Colonic mucosa (tissue), 4 donors: ENCODE results near the gene C5orf63. TPM values are rescaled to one million over a fixed set of nuclear protein-coding genes. Genes with fewer than 3 reads are reported as not detected.

ENCODE experiments used
- DNase-seq: peaks from one replicate; pipeline ENCODE4 v3.0.0-alpha.2; 2020
- H3K27ac ChIP-seq: fragments of 200-600 bp; one replicate; pipeline ENCODE4 v1.8.0; 2021
- H3K27me3 ChIP-seq: fragments of 200-600 bp; one replicate; pipeline ENCODE4 v1.8.0; 2021
- H3K36me3 ChIP-seq: fragments of 200-600 bp; one replicate; pipeline ENCODE4 v1.8.0; 2021
- H3K4me1 ChIP-seq: fragments of 200-600 bp; one replicate; pipeline ENCODE4 v1.8.0; 2021; ENCODE audit warnings: mild to moderate bottlenecking
- H3K4me3 ChIP-seq: fragments of 200-600 bp; one replicate; pipeline ENCODE4 v1.8.0; 2021
- H3K9ac ChIP-seq, 2 donors: one replicate each; pipeline ENCODE4 v1.7.0; 2013; ENCODE audit warnings: control low read depth in 2 of 2, low read depth in 2 of 2, low read length in 2 of 2
- H3K9me3 ChIP-seq: fragments of 200-600 bp; one replicate; pipeline ENCODE4 v1.8.0; 2021
- intact Hi-C: fragments of 100-400 bp; cut with DNase I; formaldehyde crosslinking; loops from one replicate; pipeline ENCODE4 v1.14.1; 2022
- total RNA-seq, 2 donors: library from RNA; stranded (reverse); fragmentation: NEBNext Ultra II Directional in 1 of 2; extraction: Animal tissue kit (Norgen Biotek cat#: 25700) in 1 of 2; gene quantifications; one replicate each; pipeline ENCODE4 v1.2.1, GENCODE V29; 2021
- TF ChIP-seq, protein P1 (sequence below): fragments of 200-600 bp; IDR thresholded peaks from one replicate; pipeline ENCODE4 v1.8.0; 2022; ENCODE audit warnings: antibody characterized with exemption, mild to moderate bottlenecking
- donor health status: healthy.
- donor health status: DM: no; HTN: no; CAD: no.
- donor health status: DM: no; HTN: no; CAD: no.

Gene C5orf63
- total RNA-seq, 2 donors from 2014 or later: 10.3 to 12.2 TPM

DNA sequence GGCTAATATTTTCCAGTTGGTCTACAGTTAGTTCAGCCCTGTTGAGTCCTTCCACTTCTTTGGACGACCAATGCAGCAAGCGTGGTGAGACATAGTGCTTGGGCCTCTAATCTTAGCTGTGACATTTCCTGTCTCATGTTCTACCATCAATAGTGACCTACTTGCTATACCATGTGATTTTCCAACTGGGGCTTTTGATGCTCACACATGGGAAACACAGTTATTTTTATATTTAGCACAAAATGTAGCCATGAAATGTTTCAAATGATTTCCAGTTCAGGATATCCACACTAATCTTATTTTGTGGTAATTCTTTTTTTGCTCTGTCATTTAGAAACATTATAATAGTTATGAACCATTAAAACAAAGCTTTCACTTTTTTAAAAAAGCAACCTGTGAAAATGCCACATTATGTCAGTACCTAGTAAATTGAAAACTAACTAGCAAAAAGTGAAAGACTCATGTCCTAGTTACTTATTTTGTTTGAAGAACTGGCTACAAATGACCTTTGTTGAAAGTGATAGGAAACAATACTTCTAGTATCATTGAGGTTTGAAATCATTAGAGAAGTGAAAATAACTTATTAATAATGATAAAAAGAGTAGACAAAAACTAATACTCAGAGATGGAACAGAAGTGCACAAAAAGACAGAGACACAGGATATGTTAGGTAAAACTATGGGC, 61.2 kb downstream of the C5orf63 start:
- intact Hi-C loops: no loop called here
- no peaks in the 10 kb centered on the region for H3K4me1 ChIP-seq
- H3K9me3 ChIP-seq: no peaks in the 10 kb centered on the region

DNA sequence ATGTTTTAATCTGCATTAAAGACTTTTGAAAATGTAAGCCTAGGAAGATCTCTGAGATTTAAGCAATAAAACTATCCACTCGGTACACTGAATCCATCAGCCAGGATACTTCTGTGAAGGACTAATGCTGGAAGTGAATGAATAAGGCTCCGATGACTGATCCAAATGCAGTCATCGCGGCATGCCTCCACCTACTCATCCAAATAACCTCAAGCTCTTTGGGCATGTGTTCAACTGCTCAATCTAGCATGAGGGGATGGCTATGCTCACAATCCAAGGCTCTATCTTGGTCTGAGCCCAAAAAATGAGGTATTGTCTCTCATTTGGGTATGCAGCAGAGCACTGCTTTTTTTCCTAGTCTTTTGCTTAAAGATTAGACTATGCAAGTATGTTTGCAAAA, 62.1 kb downstream of the C5orf63 start:
- TF ChIP-seq, protein P1, sequence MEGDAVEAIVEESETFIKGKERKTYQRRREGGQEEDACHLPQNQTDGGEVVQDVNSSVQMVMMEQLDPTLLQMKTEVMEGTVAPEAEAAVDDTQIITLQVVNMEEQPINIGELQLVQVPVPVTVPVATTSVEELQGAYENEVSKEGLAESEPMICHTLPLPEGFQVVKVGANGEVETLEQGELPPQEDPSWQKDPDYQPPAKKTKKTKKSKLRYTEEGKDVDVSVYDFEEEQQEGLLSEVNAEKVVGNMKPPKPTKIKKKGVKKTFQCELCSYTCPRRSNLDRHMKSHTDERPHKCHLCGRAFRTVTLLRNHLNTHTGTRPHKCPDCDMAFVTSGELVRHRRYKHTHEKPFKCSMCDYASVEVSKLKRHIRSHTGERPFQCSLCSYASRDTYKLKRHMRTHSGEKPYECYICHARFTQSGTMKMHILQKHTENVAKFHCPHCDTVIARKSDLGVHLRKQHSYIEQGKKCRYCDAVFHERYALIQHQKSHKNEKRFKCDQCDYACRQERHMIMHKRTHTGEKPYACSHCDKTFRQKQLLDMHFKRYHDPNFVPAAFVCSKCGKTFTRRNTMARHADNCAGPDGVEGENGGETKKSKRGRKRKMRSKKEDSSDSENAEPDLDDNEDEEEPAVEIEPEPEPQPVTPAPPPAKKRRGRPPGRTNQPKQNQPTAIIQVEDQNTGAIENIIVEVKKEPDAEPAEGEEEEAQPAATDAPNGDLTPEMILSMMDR: no peak

More for the DNA sequence above, 61.2 kb downstream of the C5orf63 start:
- Histone ChIP-seq H3K4me3 (no peak overlapping the region), H3K9ac (no peak overlapping the region), H3K36me3 (no peaks in the 10 kb centered on the region), H3K27ac (no peak overlapping the region), H3K27me3 (no peaks in the 10 kb centered on the region)
- TF ChIP-seq, protein P1: no peak
- DNase-seq: no peak

DNA sequence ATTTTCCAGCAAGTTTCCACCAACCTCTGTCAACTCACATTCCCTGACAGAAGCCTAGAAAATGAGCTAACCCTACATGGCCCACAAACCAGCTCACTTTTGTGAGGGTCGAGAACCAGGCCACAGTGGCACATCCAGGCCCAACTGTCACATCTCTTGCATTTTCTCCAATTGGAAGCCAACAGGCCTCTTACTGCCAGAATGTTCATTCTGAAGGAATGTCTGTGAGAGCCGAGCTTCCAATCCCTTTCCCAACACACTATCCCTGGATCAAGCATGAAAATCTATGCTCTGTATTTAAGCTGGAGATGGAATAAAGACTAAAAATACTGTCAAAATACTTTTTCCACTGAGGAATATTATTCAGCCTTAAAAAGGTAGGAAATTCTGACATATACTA, 62.9 kb downstream of the C5orf63 start:
- TF ChIP-seq, protein P1: no peak
- intact Hi-C loops: no loop called here

More for the DNA sequence above, 62.1 kb downstream of the C5orf63 start:
- no peak for DNase-seq
- intact Hi-C loops: no loop called here
- H3K27ac ChIP-seq: no peak overlapping the region
- H3K4me1 ChIP-seq: no peaks in the 10 kb centered on the region
- no peaks in the 10 kb centered on the region for H3K36me3 ChIP-seq
- no peak overlapping the region for H3K4me3 ChIP-seq
- H3K9ac ChIP-seq: no peak overlapping the region
- H3K9me3 ChIP-seq: no peaks in the 10 kb centered on the region
- H3K27me3 ChIP-seq: no peaks in the 10 kb centered on the region

DNA sequence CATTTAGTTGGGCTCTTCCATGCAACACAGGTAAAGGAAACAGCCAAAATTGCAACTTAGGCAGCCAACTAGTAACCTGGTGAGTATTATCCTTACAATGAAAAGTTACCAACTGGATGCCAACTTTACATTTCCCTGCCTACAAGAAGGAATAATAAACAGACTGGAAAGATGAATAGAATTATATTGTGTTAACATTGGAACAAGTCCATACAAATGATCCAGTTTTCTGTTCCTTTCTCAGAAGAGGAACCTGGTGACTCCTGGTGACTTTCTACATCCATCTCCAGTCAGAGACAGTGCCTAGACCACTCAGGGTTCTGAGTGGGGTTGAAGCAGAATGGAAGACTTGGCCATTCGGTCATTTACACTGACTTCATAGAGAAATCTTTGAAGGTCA, 63.5 kb downstream of the C5orf63 start:
- Histone ChIP-seq H3K9ac (no peak overlapping the region), H3K4me3 (no peak overlapping the region), H3K9me3 (no peaks in the 10 kb centered on the region), H3K27me3 (no peaks in the 10 kb centered on the region), H3K27ac (no peak overlapping the region), H3K36me3 (no peaks in the 10 kb centered on the region), H3K4me1 (no peaks in the 10 kb centered on the region)
- TF ChIP-seq, protein P1: no peak
- intact Hi-C loops: no loop called here
- DNase-seq: no peak

More for the DNA sequence above, 62.9 kb downstream of the C5orf63 start:
- H3K9me3 ChIP-seq: no peaks in the 10 kb centered on the region
- H3K27me3 ChIP-seq: no peaks in the 10 kb centered on the region
- no peaks in the 10 kb centered on the region for H3K4me1 ChIP-seq
- H3K36me3 ChIP-seq: no peaks in the 10 kb centered on the region
- no peak for DNase-seq
- H3K9ac ChIP-seq: no peak overlapping the region
- H3K27ac ChIP-seq: no peak overlapping the region
- H3K4me3 ChIP-seq: no peak overlapping the region

DNA sequence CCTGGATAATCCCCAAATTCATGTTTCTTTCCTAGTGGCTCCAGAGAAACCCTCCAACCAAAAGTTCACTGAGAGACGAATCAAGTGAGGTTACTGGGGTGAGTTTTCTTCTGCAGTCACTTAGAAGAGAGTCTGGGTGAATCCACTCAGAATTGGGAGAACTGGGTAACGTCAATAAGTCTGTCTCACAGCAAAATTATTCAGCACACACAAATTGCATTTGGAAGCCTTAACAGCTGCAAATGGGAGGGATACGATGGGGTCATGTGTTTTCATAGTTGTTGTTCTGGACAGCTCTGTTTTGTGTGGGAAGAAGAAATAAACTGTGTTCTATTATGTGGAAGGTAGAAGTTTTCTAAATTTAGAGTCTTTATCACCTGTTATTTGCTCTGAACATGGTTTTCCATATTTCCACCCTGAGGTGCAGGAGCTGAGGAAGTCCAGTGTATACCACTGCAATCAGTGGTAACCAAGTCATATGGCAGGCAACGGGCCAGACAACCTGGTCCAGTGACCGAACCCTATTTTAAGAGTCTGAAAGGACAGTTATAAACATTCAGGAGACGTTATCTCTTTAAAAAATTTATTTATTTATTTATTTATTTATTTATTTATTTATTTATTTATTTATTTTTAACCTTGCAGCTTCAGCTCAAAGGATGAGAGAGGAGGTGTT, 64.9 kb downstream of the C5orf63 start:
- intact Hi-C loops: no loop called here
- Histone ChIP-seq H3K4me1 (peaks cover 3% of the 10 kb centered on the region), H3K9ac (no peak overlapping the region), H3K27me3 (no peaks in the 10 kb centered on the region), H3K9me3 (no peaks in the 10 kb centered on the region), H3K36me3 (no peaks in the 10 kb centered on the region), H3K27ac (no peak overlapping the region), H3K4me3 (no peak overlapping the region)
- TF ChIP-seq, protein P1: no peak
- no peak for DNase-seq
